AG20443 (cell line): ENCODE results near the gene TAOK1.

Experiments
- DNase-seq: peaks from one replicate; pipeline ENCODE4 v3.0.0; 2012; ENCODE audit warnings: low spot score, mixed read lengths

Gene TAOK1

GRCh38 chr17:29379084-29379991, 10.8 kb upstream of the TAOK1 start:
- no peak for DNase-seq

DNA sequence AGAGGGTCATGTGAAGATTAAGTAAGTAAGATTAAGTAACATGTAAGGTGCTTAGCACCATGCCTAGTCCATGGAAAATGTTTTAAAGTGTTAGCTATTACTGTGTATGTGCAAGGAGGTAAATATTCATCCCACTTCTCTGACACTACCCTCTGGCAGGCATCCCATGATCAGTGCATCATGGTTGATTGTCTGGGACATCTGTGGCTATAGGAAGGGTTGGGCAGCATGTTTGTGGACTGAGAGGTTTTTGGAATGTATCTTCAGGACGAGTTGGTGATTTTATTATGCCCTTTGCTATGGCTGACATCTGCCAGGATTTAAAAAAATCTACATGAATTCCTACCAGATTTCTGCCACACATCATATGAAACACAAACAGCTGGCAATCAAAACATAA, 6.5 kb upstream of the TAOK1 start:
- peak; percentile 17 for DNase-seq

- DNase-seq, result no peak
Observed at GRCh38 chr17:29384901-29385300, 5.3 kb upstream of the TAOK1 start.

DNA sequence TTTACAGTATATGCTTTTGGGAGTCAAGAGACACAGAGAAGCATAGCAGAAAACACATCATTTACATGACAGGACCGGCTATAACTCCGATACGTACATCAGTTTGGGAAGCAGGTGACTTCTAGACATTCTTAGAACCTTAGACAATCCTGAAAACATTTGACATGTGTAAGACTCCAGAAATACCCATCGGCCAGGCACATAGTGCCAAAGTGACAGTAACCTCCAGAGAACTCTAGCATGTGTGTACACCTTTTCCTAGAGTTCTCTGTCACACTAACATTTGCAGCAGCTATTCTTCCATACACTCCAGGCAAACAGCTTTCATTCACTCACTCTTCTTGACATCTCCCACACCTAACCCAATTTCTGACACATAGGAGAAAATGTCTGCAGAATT, 3.4 kb upstream of the TAOK1 start:
- DNase-seq, result no peak

GRCh38 chr17:29388937-29389336, 1.2 kb upstream of the TAOK1 start:
- no peak for DNase-seq

DNA sequence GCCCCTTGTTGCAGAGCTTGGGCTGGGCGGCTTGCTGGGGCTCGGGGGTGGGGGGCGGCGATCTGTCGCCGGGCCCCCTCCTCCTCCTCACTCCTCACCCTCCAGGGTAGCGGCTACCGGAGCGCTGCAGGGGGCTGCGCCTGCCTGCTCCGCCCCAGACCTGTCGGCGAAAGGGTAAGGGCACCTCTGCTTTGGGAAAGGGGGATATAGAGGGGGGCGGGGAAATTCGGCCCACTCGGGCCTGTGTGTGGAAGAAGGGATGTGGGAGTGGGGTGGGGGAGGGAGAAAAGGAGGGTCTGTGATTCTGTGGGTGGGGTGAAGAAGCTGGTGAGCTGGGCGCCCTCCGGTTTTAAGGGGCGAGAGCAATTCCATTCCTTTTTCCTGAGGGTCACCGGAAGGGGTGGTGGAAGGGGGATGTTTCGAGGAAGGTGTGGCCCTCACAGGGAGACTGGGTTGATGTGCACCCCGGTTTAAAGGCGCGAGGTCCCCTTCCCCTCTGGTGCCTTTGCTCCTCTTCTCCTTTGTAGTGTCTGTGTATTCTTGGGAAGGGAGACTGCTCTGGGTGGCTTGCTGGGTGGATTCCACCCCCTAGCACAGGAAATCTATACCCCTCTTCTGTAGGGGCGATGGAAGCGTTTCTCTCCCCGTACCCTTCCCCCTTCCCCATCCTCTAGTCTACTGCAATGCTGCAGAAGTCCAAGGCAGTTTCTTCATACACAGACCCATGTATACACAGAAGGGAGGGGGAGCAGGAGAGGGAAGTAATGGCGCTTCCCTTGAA, 878 bp downstream of the TAOK1 start:
- DNase-seq, result peak; percentile 9

DNA sequence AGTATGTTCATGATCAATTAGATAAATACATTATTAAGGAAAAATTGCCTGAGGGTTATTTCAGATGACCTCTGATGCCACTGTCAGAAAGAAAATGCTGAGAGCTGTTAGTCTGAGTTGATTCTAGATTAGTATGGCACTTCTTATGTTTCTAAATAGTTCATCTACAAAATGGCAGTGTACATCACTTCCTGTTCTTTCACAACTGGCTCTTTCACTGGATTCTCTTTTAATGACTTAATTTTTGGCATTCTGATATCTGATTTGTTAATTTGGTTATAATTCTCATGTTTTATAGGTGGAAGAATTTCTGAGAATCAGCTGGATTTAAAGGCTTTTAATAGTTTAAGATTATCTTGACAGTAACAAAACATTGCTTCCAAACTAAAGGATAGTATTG, 3.3 kb downstream of the TAOK1 start:
- peak; percentile 28 for DNase-seq

GRCh38 chr17:29394761-29395160, 4.6 kb downstream of the TAOK1 start:
- DNase-seq, result no peak

DNA sequence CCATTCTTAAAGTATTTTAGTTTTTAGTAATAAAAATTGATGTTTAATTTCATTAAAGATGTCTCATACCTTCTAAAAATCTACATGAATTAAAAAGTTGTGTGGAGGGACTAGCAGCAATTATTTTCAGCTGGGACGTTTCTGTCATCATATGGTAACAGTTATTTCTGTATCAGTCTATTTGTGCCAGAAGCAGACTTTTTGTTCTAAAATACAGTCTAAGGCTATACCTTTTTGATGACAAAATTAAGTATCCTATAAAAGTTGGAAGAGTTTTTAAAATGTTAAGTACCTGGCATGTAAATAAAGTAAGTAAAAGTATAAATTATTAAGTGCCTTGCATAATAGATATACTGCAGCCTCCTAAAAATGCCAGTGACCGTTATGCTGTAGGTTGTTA, 5.9 kb downstream of the TAOK1 start:
- no peak for DNase-seq

GRCh38 chr17:29399634-29400033, 9.5 kb downstream of the TAOK1 start:
- DNase-seq, result no peak

GRCh38 chr17:29400818-29401217, 10.7 kb downstream of the TAOK1 start:
- no peak for DNase-seq

- DNase-seq, result no peak
Observed at GRCh38 chr17:29401258-29401657, 11.1 kb downstream of the TAOK1 start.

DNA sequence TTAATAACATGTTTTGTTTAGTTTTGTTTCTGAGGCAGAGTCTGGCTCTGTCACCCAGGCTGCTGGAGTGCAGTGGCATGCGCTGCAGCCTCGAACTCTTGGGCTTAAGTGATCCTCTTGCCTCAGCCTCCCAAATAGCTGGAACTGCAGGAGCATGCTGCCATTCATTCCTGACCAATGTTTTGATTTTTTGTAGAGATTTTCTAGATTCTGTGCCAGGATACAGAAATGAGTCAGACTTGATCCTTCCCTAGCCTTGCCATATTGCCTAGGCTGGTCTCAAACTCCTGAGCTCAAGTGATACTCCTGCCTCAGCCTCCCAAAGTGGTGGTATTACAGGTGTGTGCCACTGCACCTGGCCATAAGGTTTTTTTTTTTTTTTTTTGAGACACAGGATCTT, 17.7 kb downstream of the TAOK1 start:
- DNase-seq, result no peak

- no peak for DNase-seq
Observed at GRCh38 chr17:29409963-29410362, 19.8 kb downstream of the TAOK1 start.

- peak; percentile 71 for DNase-seq
Observed at GRCh38 chr17:29412780-29413565, 22.8 kb downstream of the TAOK1 start.

DNA sequence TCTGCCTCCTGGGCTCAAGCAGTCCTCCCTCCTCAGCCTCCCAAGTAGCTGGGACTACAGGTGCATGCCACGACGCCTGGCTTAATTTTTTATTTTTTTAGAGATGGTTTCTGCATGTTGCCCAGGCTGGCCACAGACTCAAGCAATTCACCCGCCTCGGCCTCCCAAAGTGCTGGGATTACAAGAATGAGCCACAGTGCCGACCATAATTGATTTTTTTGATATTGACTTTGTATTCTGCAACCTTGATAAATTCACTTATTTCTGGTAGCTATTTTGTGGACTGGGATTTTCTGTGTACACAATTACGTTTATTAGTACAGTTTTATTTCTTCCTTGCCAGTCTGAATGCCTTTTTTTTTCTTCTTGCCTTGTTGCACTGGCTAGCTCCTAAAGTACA, 30.0 kb downstream of the TAOK1 start:
- DNase-seq, result no peak

GRCh38 chr17:29430275-29430674, 40.1 kb downstream of the TAOK1 start:
- no peak for DNase-seq

GRCh38 chr17:29433541-29433940, 43.4 kb downstream of the TAOK1 start:
- DNase-seq, result no peak

DNA sequence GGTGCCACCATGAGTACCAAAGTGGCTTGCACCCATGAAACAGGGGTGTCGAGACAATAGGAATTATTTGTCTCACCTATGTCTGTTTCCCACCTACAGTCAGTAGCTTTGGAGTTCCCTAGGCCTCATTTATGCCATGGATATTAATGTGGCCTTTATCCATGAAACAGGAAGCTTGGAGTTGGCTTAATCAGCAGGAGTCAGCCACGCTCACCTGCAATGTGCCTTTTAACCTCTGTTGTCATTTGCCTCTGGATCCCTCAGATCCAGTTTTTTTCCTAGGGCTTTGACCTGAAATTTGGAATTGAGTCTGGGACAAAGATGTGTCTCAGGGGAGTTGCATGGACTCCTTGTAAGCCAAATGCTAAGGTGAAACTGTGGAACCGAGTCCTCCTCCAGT, 44.4 kb downstream of the TAOK1 start:
- DNase-seq, result no peak

DNA sequence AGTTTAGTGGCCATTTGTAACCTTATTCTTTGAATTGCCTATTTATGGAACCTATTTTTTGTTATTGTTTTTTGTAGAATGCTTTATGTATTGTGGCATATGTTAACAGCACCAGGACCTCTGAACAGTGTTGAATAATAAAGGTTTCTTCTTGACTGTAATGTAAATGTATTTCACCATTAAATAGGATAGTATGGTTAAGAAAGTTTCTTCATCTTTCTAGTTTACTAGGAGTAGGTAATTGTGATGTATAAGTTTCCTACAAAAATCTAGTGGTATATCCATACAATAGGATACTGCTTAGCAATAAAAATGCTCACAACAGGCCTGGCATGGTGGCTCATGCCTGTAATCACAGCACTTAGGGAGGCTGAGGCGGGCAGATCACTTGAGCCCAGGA, 52.3 kb downstream of the TAOK1 start:
- DNase-seq, result no peak

- no peak for DNase-seq
Observed at GRCh38 chr17:29443041-29443739, 53.0 kb downstream of the TAOK1 start.

DNA sequence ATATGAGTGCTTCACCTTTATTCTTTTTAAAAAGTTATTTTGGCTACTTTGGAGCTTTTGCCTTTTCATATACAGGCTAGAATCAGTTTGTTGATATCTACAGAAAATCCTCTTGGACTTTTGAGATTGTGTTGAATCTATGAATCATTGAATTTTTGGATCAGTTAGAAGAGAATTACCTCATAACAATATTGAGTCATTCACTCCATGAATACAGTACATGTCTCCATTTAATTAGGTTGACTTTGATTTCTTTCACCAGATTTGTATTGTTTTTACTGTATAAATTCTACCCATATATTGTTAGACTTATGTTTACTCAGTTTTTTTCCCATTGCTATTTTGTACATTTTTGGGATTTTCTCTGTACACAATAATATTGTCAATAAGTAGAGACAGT, 54.4 kb downstream of the TAOK1 start:
- peak; percentile 48 for DNase-seq
